ENCODE measurements around the gene EDC3. TPM values are rescaled to one million over a fixed set of nuclear protein-coding genes. Genes with fewer than 3 reads are reported as not detected.
"Not testable (repeated sequence)": the region's sequence is repeated elsewhere in the genome, so short reads cannot be mapped to it uniquely, and the experiment has no call there.

Gene EDC3
- total RNA-seq, 4 donors from 2014 or later: 12.7 to 22.7 (median 15.2) TPM

DNA sequence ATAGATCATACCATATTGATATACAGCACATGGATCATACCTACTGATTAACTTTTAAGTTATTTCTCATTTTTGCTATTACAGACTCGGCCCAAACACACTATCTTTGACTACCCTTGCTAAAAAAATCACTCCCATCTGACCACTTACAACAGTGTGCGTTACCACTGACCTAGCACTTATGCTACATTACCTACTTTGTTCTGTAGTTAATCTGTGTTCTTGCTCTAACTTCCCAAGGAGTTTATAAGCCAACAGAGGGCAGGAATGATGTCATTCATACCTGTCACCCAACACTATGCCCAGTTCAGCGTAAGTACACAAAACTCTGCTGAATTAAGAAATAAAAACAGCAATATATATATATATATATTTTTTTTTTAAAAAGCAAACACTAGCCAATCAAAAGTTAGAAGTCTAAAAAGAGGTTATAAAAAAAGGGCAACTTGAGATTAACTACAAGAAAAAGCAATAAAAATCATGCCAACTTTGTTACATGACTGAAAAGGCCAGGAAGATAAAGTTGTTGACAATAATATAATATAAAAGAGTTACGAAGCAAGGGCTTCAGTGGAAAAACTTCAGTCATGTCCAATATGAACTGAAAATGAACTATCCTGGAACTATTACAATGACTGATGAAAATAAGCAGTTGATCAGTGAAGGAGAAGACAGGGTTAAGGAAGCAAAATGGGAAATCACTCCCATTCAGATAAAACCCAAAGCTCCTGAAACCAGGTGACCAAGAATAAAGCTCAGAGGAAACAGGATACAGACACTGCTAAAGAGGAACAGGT lies 33.6 kb downstream of the EDC3 start:
- ATAC-seq (ENCODE audit: low FRiP score) (no peak), DNase-seq (ENCODE audit: low spot score) (no peak)
- TF ChIP-seq, protein P1, sequence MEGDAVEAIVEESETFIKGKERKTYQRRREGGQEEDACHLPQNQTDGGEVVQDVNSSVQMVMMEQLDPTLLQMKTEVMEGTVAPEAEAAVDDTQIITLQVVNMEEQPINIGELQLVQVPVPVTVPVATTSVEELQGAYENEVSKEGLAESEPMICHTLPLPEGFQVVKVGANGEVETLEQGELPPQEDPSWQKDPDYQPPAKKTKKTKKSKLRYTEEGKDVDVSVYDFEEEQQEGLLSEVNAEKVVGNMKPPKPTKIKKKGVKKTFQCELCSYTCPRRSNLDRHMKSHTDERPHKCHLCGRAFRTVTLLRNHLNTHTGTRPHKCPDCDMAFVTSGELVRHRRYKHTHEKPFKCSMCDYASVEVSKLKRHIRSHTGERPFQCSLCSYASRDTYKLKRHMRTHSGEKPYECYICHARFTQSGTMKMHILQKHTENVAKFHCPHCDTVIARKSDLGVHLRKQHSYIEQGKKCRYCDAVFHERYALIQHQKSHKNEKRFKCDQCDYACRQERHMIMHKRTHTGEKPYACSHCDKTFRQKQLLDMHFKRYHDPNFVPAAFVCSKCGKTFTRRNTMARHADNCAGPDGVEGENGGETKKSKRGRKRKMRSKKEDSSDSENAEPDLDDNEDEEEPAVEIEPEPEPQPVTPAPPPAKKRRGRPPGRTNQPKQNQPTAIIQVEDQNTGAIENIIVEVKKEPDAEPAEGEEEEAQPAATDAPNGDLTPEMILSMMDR (IDR thresholded peaks at IDR 0.05): no peak

DNA sequence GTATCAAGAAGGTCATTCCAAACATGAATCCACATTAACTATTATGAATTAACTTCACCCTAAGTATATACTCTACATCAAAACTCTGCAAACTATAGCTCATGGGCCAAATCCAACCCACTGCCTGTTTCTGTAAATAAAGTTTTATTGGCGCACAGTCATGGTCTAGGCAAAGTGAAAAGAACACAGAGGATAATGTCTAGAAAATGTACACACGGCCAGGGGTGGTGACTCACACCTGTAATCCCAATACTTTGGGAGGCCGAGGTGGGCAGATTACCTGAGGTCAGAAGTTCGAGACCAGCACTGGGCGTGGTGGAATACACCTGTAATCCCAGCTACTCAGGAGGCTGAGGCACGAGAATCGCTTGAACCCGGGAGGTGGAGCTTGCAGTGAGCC lies 34.5 kb downstream of the EDC3 start:
- not testable (repeated sequence) for ATAC-seq (ENCODE audit: low FRiP score); DNase-seq (ENCODE audit: low spot score)

DNA sequence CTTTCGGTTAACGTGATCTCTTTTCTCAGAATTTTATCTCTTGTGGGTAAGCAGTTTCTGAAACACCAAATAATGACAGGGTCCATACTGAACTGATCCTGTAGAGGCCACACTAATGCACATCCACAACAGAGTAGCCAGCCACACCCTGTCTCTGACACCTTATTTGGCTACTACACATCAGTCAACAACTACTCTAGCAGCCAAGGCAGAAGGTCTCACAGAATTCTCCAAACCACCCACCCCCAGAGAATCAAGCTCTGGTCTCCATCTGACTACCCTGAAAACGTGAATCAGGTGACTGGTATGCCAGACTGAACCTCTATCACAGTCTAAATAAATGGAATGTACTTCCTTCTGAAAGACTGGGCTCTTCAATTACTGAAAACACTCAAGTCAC lies 38.0 kb downstream of the EDC3 start:
- ATAC-seq (ENCODE audit: low FRiP score) (no peak), DNase-seq (ENCODE audit: low spot score) (no peak)
- TF ChIP-seq, protein P1 (IDR thresholded peaks at IDR 0.05): no peak

DNA sequence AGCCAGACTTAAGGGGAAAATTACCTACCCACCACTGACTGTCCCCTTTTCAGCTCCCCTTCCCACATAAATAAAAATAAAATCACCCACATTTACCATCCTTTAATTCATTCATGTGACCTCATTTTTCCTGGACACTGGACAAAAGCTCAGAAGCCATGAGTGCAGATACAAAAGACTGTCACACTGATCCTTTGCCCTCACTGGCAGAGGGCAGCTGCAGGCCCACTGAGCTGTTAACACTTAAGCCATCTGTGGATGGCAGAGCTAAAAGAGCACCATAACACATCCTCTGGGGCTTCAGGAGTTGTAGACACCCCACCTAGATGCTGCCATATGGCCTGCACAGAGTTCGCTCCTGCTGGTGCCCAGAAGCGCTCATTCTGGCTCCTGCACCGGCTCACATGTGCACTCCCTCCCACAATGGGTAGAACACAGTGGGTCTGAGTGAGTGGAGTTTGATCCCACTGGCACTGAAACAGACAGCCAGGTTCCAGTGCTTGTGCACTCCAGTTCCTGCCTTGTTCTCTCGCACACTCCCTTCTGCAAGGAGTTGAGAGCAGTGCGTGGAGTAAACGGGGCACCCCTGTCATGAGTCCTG lies 38.8 kb downstream of the EDC3 start:
- DNase-seq (ENCODE audit: low spot score) (no peak), ATAC-seq (ENCODE audit: low FRiP score) (no peak)
- TF ChIP-seq, protein P1 (IDR thresholded peaks at IDR 0.05): no peak

DNA sequence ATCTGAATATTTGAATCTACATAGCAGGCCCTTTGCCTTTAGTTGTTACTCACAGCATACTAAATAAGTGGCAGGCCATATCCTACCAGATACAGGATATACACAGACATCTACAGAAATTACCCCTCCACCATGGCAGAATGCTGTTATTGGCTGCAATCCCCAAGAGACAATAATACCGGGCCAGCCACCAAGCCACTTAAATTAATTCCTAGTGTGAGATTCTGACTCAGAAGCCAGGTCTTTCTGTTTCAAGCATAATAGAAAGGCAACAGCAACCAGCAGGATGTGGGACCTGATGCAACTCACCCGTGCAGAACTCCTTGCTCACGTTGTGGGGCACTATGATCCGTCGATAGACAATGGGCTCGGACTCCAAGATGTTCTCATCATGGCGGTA lies 40.4 kb downstream of the EDC3 start:
- TF ChIP-seq, protein P1 (IDR thresholded peaks at IDR 0.05): no peak
- no peak for DNase-seq (ENCODE audit: low spot score)
- ATAC-seq (ENCODE audit: low FRiP score): no peak

DNA sequence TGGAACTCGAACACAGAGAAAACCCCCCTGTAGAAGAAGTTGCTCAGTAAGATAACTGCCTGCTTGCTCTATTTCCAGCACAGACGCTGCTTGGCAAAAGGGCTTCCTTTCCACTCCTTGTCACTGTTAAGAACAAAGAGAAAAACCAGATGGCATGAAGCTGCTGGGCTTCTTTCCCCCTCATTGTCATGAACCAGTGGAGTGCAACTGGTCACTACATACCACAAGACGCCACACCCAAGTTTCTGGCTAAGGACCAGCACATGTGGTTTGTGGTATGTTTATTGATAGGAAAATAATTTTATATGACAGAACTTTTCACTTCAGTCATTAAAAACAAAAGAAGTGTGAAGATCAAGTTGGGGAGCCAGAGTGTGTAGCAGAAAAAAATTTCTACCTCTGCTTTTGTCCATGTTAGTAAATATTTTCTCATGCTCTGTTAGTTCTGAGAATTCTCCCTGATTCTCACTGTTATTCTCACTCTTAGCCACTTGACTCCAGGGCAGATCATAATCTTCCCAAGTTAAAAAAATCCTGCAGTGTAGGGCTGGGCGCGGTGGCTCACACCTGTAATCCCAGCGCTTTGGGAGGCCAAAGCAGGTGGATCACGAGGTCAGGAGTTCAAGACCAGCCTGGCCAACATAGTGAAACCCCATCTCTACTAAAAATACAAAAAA lies 42.3 kb downstream of the EDC3 start:
- no peak for ATAC-seq (ENCODE audit: low FRiP score)
- no peak for DNase-seq (ENCODE audit: low spot score)
- TF ChIP-seq, protein P1 (IDR thresholded peaks at IDR 0.05): no peak

DNA sequence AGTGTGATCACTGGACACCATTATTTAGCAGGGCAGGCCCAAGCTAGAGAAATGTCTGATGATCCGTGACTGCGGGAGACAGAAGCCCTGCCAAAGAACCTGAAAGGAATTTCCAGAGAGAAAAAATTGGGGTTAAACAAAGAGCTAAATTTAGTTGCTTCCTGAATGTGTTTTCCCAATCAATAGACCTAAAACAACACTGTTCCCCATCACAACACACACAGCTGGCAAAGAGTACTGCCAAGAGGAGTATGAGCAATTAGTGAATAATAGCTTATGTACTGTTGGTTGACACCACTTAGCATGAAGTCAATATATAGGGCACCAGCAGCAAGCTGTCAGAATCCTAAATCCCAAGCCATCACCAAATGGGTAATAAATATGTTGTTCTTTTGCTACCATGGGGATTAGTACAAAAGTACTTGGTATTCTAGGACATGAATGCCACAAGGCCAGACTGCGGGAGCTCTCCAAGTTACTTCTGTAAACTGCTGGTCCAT lies 44.5 kb downstream of the EDC3 start:
- ATAC-seq (ENCODE audit: low FRiP score): no peak
- TF ChIP-seq, protein P1 (IDR thresholded peaks at IDR 0.05): no peak
- DNase-seq (ENCODE audit: low spot score): no peak
